Esophagus squamous epithelium (tissue), 4 donors: ENCODE measurements around the gene MIER3.

Source experiments
- POLR2A ChIP-seq, 4 donors: fragments of 450-650 bp; IDR thresholded peaks; one replicate each; pipeline ENCODE4 v1.6.1; 2017; ENCODE audit warnings: antibody characterized with exemption in 4 of 4, mild to moderate bottlenecking in 4 of 4, moderate library complexity in 3 of 4
- TF ChIP-seq, protein P1 (sequence below), 6 experiments: fragments of 450-650 bp in 4 of 6; fragments of 200-600 bp in 2 of 6; sonication (generic) in 2 of 6; IDR thresholded peaks; one replicate each; pipeline ENCODE4 v1.5.1; 2016 to 2019; ENCODE audit warnings: antibody characterized with exemption in 6 of 6, mild to moderate bottlenecking in 4 of 6, moderate library complexity in 4 of 6

DNA sequence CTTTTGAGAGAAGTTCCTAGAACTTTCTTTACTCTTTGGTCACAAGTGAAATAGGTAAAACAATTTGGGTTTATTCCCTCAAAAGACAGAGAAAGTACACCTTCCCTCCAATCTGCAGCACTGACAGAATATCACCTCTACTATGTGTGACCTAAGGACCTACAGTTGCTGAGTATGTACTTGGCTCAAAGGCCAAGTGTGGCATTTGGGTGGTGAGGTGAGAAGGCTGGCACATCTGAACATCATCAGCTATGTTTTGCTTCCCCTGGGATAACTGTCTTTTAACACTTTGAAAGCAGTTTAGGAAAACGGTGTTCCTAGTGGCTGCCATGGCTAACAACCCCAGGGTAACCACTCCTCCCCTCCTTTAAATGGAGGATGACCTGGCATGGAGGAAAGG is 17.6 kb downstream of the MIER3 start:
- TF ChIP-seq, protein P1, sequence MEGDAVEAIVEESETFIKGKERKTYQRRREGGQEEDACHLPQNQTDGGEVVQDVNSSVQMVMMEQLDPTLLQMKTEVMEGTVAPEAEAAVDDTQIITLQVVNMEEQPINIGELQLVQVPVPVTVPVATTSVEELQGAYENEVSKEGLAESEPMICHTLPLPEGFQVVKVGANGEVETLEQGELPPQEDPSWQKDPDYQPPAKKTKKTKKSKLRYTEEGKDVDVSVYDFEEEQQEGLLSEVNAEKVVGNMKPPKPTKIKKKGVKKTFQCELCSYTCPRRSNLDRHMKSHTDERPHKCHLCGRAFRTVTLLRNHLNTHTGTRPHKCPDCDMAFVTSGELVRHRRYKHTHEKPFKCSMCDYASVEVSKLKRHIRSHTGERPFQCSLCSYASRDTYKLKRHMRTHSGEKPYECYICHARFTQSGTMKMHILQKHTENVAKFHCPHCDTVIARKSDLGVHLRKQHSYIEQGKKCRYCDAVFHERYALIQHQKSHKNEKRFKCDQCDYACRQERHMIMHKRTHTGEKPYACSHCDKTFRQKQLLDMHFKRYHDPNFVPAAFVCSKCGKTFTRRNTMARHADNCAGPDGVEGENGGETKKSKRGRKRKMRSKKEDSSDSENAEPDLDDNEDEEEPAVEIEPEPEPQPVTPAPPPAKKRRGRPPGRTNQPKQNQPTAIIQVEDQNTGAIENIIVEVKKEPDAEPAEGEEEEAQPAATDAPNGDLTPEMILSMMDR (IDR thresholded peaks at IDR 0.05): no peak
- no peak for TF ChIP-seq POLR2A (IDR thresholded peaks at IDR 0.05)
